Adipocyte (in vitro differentiated cells): ENCODE measurements around the gene ELP4.
"Not testable (repeated sequence)": the region's sequence is repeated elsewhere in the genome, so short reads cannot be mapped to it uniquely, and the experiment has no call there.

Experiments used
- DNase-seq: peaks from one replicate; pipeline ENCODE4 v3.0.0-alpha.2; 2015; ENCODE audit warnings: low read depth
- H3K27me3 ChIP-seq: replicated peaks from 2 replicates; pipeline ENCODE4 v1.7.0; 2013; ENCODE audit warnings: mild to moderate bottlenecking, low read length, moderate library complexity; ENCODE audit not compliant: control insufficient read depth, insufficient read depth
- H3K36me3 ChIP-seq: 2 replicates; pipeline ENCODE4 v1.7.0; 2013; ENCODE audit warnings: low read length, mild to moderate bottlenecking, moderate library complexity; ENCODE audit not compliant: control insufficient read depth, insufficient read depth, severe bottlenecking
- H3K4me1 ChIP-seq: 2 replicates; pipeline ENCODE4 v1.7.0; 2013; ENCODE audit warnings: mild to moderate bottlenecking, low read length, moderate library complexity; ENCODE audit not compliant: control insufficient read depth, insufficient read depth
- H3K4me3 ChIP-seq: 2 replicates; pipeline ENCODE4 v1.7.0; 2013; ENCODE audit warnings: mild to moderate bottlenecking, low read length, moderate library complexity
- H3K9ac ChIP-seq: 2 replicates; pipeline ENCODE4 v1.7.0; 2013; ENCODE audit warnings: mild to moderate bottlenecking, low read length, moderate library complexity
- H3K9me3 ChIP-seq: 2 replicates; pipeline ENCODE4 v1.7.0; 2013; ENCODE audit warnings: mild to moderate bottlenecking, low read length, moderate library complexity; ENCODE audit not compliant: control insufficient read depth

ELP4 gene

GRCh38 chr11:31676280-31676982 lies 166.9 kb downstream of the ELP4 start:
- Histone ChIP-seq H3K36me3 (no peaks in the 10 kb centered on the region), H3K27me3 (no peaks in the 10 kb centered on the region), H3K9me3 (peaks cover 5% of the 10 kb centered on the region), H3K9ac (no peak overlapping the region), H3K4me3 (no peak overlapping the region), H3K4me1 (no peaks in the 10 kb centered on the region)
- DNase-seq, result no peak

GRCh38 chr11:31680770-31681169 lies 171.2 kb downstream of the ELP4 start:
- no peak overlapping the region for H3K4me3 ChIP-seq
- H3K9me3 ChIP-seq, result peaks cover 5% of the 10 kb centered on the region
- no peak overlapping the region for H3K9ac ChIP-seq
- DNase-seq, result no peak
- no peaks in the 10 kb centered on the region for H3K27me3 ChIP-seq
- no peaks in the 10 kb centered on the region for H3K36me3 ChIP-seq
- H3K4me1 ChIP-seq, result no peaks in the 10 kb centered on the region

GRCh38 chr11:31687256-31687655 lies 177.7 kb downstream of the ELP4 start:
- H3K9me3 ChIP-seq, result no peaks in the 10 kb centered on the region
- H3K27me3 ChIP-seq, result no peaks in the 10 kb centered on the region
- H3K36me3 ChIP-seq, result no peaks in the 10 kb centered on the region
- H3K4me1 ChIP-seq, result peaks cover 5% of the 10 kb centered on the region
- DNase-seq, result peak; percentile 62
- no peak overlapping the region for H3K9ac ChIP-seq
- no peak overlapping the region for H3K4me3 ChIP-seq

- no peaks in the 10 kb centered on the region for H3K9me3 ChIP-seq
- H3K4me1 ChIP-seq, result peaks cover 5% of the 10 kb centered on the region
- H3K4me3 ChIP-seq, result no peak overlapping the region
- no peak overlapping the region for H3K9ac ChIP-seq
- no peaks in the 10 kb centered on the region for H3K27me3 ChIP-seq
- DNase-seq, result no peak
- H3K36me3 ChIP-seq, result no peaks in the 10 kb centered on the region
Observed at GRCh38 chr11:31687861-31688260, 178.3 kb downstream of the ELP4 start.

- Histone ChIP-seq H3K27me3 (no peaks in the 10 kb centered on the region), H3K9ac (no peak overlapping the region), H3K4me3 (no peak overlapping the region), H3K9me3 (no peaks in the 10 kb centered on the region), H3K36me3 (no peaks in the 10 kb centered on the region), H3K4me1 (peaks cover 5% of the 10 kb centered on the region)
- no peak for DNase-seq
Observed at GRCh38 chr11:31689559-31689958, 180.0 kb downstream of the ELP4 start.

- H3K4me3 ChIP-seq, result no peak overlapping the region
- H3K36me3 ChIP-seq, result no peaks in the 10 kb centered on the region
- no peaks in the 10 kb centered on the region for H3K9me3 ChIP-seq
- H3K27me3 ChIP-seq, result no peaks in the 10 kb centered on the region
- H3K4me1 ChIP-seq, result peaks cover 5% of the 10 kb centered on the region
- DNase-seq, result peak; percentile 35
- H3K9ac ChIP-seq, result no peak overlapping the region
Observed at GRCh38 chr11:31690041-31690440, 180.5 kb downstream of the ELP4 start.

- Histone ChIP-seq H3K4me3 (no peak overlapping the region), H3K27me3 (no peaks in the 10 kb centered on the region), H3K4me1 (peaks cover 5% of the 10 kb centered on the region), H3K9ac (no peak overlapping the region), H3K9me3 (no peaks in the 10 kb centered on the region), H3K36me3 (no peaks in the 10 kb centered on the region)
- DNase-seq, result no peak
Observed at GRCh38 chr11:31690516-31690915, 180.9 kb downstream of the ELP4 start.

- Histone ChIP-seq H3K9ac (no peak overlapping the region), H3K4me3 (no peak overlapping the region)
- no peak for DNase-seq
Observed at GRCh38 chr11:31692466-31692865, 182.9 kb downstream of the ELP4 start.

GRCh38 chr11:31697049-31697448 lies 187.5 kb downstream of the ELP4 start:
- H3K27me3 ChIP-seq, H3K9ac ChIP-seq, H3K4me1 ChIP-seq, H3K4me3 ChIP-seq, DNase-seq, H3K9me3 ChIP-seq, H3K36me3 ChIP-seq: not testable (repeated sequence)

More at GRCh38 chr11:31692466-31692865, 182.9 kb downstream of the ELP4 start:
- Histone ChIP-seq H3K27me3 (no peaks in the 10 kb centered on the region), H3K9me3 (no peaks in the 10 kb centered on the region), H3K4me1 (peaks cover under 1% of the 10 kb centered on the region), H3K36me3 (no peaks in the 10 kb centered on the region)

GRCh38 chr11:31699066-31699465 lies 189.5 kb downstream of the ELP4 start:
- H3K36me3 ChIP-seq, result no peaks in the 10 kb centered on the region
- no peaks in the 10 kb centered on the region for H3K4me1 ChIP-seq
- H3K9me3 ChIP-seq, result no peaks in the 10 kb centered on the region
- DNase-seq, result no peak
- H3K9ac ChIP-seq, result no peak overlapping the region
- no peak overlapping the region for H3K4me3 ChIP-seq
- H3K27me3 ChIP-seq, result no peaks in the 10 kb centered on the region

GRCh38 chr11:31702966-31703365 lies 193.4 kb downstream of the ELP4 start:
- Histone ChIP-seq H3K4me3 (no peak overlapping the region), H3K27me3 (no peaks in the 10 kb centered on the region), H3K9ac (no peak overlapping the region), H3K4me1 (no peaks in the 10 kb centered on the region), H3K9me3 (no peaks in the 10 kb centered on the region), H3K36me3 (no peaks in the 10 kb centered on the region)
- no peak for DNase-seq

GRCh38 chr11:31706357-31706756 lies 196.8 kb downstream of the ELP4 start:
- no peak overlapping the region for H3K9ac ChIP-seq
- no peak for DNase-seq
- H3K4me1 ChIP-seq, result no peaks in the 10 kb centered on the region
- no peaks in the 10 kb centered on the region for H3K36me3 ChIP-seq
- H3K27me3 ChIP-seq, result no peaks in the 10 kb centered on the region
- H3K9me3 ChIP-seq, result no peaks in the 10 kb centered on the region
- H3K4me3 ChIP-seq, result no peak overlapping the region
